Activated T-helper 1 cell treated with anti-CD3 and anti-CD28 coated beads, Interleukin-2, amount 50 U/mL, for 16 hours (primary cell): ENCODE data around the gene LRFN5.

Source experiments
- DNase-seq, 2 donors: peaks; one replicate each; pipeline ENCODE4 v3.0.0-alpha.2; 2020; ENCODE audit warnings: low read depth in 1 of 2, low spot score in 1 of 2

Gene LRFN5

DNA sequence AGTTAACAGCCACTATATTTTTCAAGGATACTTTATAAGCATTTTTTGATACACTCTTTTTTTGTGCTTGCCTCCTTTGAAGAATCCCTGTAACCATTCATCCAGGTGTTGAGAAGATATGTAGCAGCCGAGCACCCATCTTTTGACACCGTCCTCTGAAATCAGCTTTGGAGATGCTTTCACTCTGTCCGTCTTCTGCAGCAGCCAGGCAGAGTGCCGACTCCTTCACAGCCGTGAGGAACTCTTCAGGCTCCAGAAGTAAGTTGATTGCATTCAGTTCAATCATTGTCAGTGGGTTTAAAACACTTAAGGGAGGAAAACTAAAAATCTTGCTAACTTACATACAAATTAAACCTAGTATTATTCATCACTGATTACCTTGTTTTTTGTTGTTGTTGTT is 160.1 kb downstream of the LRFN5 start:
- DNase-seq, result no peak

DNA sequence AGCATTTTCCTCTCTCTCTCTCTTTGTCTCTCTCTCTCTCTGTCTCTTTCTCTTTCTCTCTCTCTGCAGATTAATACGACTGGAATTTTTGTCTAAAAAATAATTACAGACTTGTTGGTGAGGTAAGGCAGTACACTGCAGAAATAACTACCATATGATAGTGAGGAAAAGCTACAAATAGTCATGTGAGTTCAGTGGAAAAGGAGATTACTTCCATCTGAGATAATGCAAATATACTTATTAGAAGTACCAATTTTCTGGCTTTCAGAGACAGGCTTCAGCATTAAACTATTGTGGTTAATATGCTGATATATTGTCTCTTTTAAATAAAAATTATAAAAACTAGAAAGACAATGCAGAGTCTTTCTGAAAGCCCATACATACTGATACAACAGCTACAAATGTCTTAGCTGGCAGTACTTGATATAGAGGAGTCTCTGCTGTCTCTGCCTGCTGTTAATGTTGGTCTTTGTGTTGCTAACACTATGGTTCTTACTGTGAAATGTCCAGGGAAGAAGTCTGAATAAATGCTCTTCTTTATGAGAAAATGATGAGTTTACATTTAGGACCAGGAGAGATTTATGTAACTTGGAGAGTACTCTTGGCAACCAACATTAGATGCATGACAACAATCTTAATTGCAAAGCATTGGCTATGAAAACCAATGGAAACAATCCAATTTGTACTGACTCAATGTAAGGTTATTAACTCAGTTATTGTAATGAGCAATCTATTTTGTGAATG is 167.0 kb downstream of the LRFN5 start:
- no peak for DNase-seq

- no peak for DNase-seq
Measured at GRCh38 chr14:41782511-41782910, 175.8 kb downstream of the LRFN5 start.

DNA sequence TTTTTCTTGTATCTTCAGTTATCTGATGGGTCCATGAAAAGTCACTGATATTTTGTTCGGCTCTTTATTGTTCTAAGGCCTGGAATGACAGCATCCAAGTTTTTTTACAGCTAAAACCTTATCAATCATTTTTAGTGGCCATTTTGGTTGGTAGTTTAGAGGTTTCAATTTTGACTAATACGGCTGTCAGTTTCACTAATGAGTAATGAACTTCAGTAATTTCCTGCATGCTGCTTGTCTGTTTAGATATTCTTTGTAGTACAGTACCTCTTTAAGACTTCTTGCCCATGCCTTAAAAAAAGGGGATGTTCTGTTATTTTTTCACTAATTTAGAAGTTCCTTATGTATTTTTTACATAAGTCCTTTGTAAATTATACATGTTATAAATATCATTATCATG is 176.7 kb downstream of the LRFN5 start:
- DNase-seq, result no peak

- DNase-seq, result no peak
Measured at GRCh38 chr14:41785696-41786095, 179.0 kb downstream of the LRFN5 start.

- no peak for DNase-seq
Measured at GRCh38 chr14:41799817-41800216, 193.1 kb downstream of the LRFN5 start.

- DNase-seq, result no peak
Measured at GRCh38 chr14:41805633-41806032, 199.0 kb downstream of the LRFN5 start.

- no peak for DNase-seq
Measured at GRCh38 chr14:41806366-41806975, 199.8 kb downstream of the LRFN5 start.

DNA sequence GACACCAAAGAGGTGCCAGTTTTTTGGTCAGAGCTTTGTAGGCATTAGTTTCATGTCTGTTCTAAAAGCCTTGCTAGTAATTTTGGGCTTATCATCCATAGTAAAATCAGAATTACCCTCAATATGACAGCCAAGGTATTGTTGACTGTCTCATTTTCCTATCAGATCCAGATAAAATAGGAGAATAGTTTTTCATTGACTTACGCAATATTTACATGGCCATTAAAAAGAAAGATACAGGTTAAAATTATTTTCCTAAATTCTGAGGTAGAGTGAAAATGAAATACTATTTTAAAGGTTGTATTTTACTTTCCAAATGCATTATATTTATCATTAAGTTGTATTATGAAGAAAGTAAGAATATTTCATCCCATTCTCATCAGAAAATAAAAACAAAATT is 203.7 kb downstream of the LRFN5 start:
- no peak for DNase-seq

GRCh38 chr14:41817626-41818025 is 210.9 kb downstream of the LRFN5 start:
- no peak for DNase-seq

DNA sequence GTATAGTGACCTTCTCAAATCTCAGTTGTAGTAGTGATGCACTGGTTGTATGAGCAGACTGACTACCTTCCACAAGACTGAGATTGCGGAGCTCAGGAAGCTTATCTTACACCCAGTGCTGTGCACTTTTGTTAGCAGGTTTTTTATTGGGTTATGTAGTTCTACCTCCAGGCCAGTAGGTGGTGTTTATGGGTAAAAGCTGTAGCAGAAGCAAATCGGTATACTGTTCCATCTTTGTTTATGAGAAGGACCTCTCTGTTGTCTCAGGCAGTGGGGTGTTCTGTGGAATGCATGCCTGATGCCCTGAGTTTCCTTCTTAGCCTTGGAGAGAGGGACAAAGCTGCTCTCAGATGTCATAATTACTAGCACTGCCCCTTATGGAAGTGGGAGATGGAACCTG is 217.8 kb downstream of the LRFN5 start:
- no peak for DNase-seq

GRCh38 chr14:41825622-41826021 is 218.9 kb downstream of the LRFN5 start:
- no peak for DNase-seq

DNA sequence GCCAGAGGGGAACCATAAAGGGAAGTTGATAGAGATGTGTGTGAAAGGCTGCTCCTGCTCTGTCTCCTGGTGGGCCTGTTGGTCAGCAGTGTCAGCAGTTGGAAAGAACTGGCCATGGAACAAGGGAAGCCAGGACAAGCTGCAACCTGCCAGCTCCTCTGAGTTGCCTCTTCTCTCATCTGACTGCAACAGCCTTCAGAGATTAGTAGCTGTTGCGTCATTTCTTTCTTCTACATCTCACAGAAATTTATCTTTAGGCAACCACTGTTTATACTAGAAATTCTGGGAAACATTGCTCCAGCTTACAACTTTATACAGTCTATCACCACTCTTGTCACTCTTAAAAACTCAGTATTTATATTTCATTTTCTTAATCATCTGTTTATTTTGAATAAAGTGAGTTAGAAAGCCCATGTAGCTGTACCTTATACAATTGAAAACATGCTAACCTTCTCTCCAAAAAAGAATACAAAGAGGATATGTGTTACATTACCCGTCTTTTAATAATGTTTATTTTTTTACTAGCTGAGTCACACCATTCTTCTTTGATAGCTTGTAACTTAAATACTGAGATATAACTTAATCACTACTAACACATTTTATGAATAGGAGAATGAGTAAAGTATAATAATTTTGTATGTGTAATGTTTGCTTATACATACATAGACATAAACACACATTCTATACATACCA is 224.2 kb downstream of the LRFN5 start:
- no peak for DNase-seq

- no peak for DNase-seq
Measured at GRCh38 chr14:41839661-41840060, 233.0 kb downstream of the LRFN5 start.

DNA sequence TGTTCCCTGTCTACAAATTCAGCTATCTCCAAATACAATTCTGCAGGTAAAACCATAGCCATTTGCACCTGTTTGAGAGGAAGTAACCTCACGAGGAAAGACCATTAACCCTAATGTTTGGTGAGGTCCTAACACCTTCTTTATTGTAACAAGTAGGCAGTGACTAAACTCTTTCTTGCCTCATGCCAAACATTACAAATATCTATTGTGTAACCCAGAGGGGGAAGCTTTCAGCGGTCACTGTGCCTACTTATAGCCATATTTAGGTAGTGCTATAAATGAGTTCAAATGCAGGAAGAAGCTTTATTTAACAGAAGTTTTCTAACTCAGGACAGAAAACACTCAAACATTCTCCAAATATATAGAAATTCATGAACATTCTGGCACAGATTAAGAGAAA is 252.7 kb downstream of the LRFN5 start:
- DNase-seq, result no peak

DNA sequence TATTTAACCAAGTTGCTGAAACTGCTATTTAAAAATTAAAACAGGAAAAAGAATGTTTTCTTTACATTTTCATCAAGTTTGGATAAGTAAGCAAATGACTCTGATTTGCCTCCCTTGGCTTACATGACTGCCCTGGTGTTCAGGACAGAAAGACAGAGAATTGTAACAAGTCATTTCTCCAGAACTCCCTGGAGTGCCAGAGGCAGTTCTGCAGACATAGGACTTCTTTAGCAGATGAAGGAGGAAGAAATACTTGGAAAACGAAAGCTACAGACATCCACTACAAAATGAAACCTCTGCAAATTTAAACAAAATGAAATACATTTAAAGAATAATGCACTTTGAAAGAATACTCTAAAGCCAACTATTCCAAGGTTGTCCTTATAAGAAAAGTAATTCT is 253.9 kb downstream of the LRFN5 start:
- DNase-seq, result no peak

DNA sequence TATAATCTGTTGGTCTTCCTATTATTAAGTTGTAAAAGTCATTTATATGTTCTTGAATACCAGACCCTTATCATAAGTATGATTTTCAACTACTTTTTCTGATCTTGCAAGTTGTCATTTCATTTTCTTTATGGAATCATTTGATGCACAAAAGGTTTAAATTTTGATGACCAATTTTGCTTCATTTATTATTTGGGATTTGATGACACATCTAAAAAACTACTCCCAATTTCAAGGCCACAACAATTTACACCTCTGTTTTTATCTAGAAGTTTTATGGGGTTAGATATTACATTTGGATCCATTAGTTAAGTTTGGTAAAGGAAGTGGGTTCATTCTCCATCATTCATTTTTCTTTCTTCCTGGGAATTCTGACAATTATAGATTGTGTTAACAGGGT is 259.2 kb downstream of the LRFN5 start:
- DNase-seq, result no peak

- no peak for DNase-seq
Measured at GRCh38 chr14:41868396-41868795, 261.7 kb downstream of the LRFN5 start.

DNA sequence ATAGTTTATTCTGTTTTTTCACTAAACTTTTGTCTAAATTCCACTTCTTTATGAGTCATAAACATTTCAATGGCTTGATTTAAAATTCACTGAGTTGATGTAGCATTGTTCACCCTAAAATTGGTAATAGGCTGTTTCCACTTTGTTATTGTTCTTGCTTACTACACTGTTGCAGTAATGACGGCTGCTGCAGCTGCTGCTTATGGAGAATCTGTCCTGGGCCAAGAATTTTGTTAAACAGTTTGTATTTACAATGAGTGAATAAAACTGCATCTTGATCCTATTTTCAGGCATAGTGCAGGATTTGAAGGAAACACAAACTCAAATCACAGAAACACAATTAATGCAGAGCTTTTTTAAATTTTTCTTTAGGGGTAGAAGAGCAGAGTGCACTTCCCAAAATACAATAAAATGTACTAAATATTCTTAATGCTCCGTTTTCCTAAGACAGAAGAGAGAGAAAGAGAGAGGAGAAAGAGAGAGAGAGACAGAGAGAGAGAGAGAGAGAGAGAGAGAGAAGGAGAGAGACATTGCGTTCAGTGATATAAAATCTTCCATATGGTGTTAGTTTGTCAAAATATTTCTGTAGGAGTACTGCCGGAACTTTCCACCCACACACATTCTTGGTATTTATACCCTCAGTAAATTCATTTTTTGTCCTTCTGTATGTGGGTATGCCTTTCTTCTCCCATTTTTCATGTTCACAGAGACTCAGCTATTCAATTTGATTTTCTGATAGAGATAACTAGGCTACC is 266.4 kb downstream of the LRFN5 start:
- DNase-seq, result no peak

DNA sequence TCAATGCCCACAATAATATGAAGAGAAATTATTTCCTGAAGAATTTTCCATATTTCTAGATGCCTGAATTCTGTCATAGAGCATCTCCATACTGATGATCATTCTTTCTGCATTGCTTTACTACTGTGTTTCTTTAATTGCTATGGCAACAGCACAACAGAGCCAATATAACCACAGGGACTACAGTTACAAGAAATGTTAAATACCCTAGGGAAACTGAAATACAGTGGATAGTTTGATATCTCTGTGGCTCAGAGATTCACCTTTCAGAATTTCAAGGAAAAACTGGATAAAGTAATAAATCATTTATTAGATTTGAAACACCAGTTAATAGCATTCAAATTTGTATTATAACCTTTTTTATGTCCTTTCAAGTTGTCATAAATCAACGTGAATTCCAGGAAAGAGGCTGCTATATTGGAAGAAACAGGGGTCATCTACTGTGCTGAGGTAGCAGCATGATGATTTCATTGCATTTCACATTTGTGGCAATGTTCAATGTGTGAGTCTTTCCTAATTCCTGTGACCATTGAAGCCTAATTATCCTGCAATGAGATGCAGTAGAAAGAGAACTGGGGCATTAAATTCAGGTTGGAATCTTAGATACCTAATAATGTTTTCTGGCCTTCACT is 267.1 kb downstream of the LRFN5 start:
- no peak for DNase-seq

- DNase-seq, result no peak
Measured at GRCh38 chr14:41875116-41875515, 268.4 kb downstream of the LRFN5 start.
